Measurements from ENCODE around the gene RABAC1. TPM values are rescaled to one million over a fixed set of nuclear protein-coding genes. Genes with fewer than 3 reads are reported as not detected.

RABAC1 gene
- total RNA-seq, 1 experiment from 2014 or later, result 69.1 TPM

- H3K27ac ChIP-seq (ENCODE audit: low read length), result no peak overlapping the region
- ChIA-PET POLR2A (no interaction called here), CTCF (no interaction called here)
- no TSS peak for BruUV-seq (replicated peaks)
- no peaks in the 10 kb centered on the region for H3K9me3 ChIP-seq (ENCODE audit: control insufficient read depth, insufficient read depth, low read depth, low read length)
- TF ChIP-seq REST (IDR thresholded peaks at IDR 0.05; ENCODE audit: insufficient read depth in 1 of 2, low read depth in 2 of 2, low read length in 1 of 2) (no peak), TCF7L2 (IDR thresholded peaks at IDR 0.05; ENCODE audit: low read depth, low read length) (no peak), SIN3A (IDR thresholded peaks at IDR 0.05; ENCODE audit: borderline replicate concordance, insufficient read depth, low read depth, low read length) (no peak), CTCF (IDR thresholded peaks at IDR 0.05) (no peak), POLR2AphosphoS5 (IDR thresholded peaks at IDR 0.05; ENCODE audit: low read depth, low read length) (no peak)
- no peaks in the 10 kb centered on the region for H3K4me1 ChIP-seq (ENCODE audit: control insufficient read depth, insufficient read depth, low read length)
- in situ Hi-C loops (cut with HindIII; ENCODE audit: low pct_unique_long_range_greater_than_20kb, low sequenced_read_pairs) (no loop called here), intact Hi-C loops (cut with micrococcal nuclease; ENCODE audit: unreplicated experiment) (no loop called here)
- H3K36me3 ChIP-seq (ENCODE audit: control insufficient read depth, insufficient read depth, low read length), result no peaks in the 10 kb centered on the region
- no peak for ATAC-seq
- no peak overlapping the region for H3K4me3 ChIP-seq (ENCODE audit: low read depth in 2 of 2, low read length in 2 of 2)
- DNase-seq (ENCODE audit: low read depth, low spot score), result no peak
- H3K27me3 ChIP-seq (ENCODE audit: control insufficient read depth, insufficient read depth, low read length), result no peaks in the 10 kb centered on the region
Observed at GRCh38 chr19:41987141-41987860, 28.2 kb upstream of the RABAC1 start.

GRCh38 chr19:41984961-41985360, 25.8 kb upstream of the RABAC1 start:
- in situ Hi-C loops (cut with HindIII; ENCODE audit: low pct_unique_long_range_greater_than_20kb, low sequenced_read_pairs), result no loop called here
- no peak overlapping the region for H3K4me3 ChIP-seq (ENCODE audit: low read depth in 2 of 2, low read length in 2 of 2)

More at GRCh38 chr19:41984961-41985360, 25.8 kb upstream of the RABAC1 start:
- H3K27me3 ChIP-seq (ENCODE audit: control insufficient read depth, insufficient read depth, low read length), result no peaks in the 10 kb centered on the region
- CTCF ChIA-PET, result no interaction called here
- H3K4me1 ChIP-seq (ENCODE audit: control insufficient read depth, insufficient read depth, low read length), result no peaks in the 10 kb centered on the region
- no peak for TF ChIP-seq CTCF (IDR thresholded peaks at IDR 0.05)
- TF ChIP-seq TCF7L2 (IDR thresholded peaks at IDR 0.05; ENCODE audit: low read depth, low read length), result no peak
- TF ChIP-seq REST (IDR thresholded peaks at IDR 0.05; ENCODE audit: insufficient read depth in 1 of 2, low read depth in 2 of 2, low read length in 1 of 2), result no peak
- TF ChIP-seq SIN3A (IDR thresholded peaks at IDR 0.05; ENCODE audit: borderline replicate concordance, insufficient read depth, low read depth, low read length), result no peak
- TF ChIP-seq POLR2AphosphoS5 (IDR thresholded peaks at IDR 0.05; ENCODE audit: low read depth, low read length), result no peak
- DNase-seq (ENCODE audit: low read depth, low spot score) (no peak), ATAC-seq (no peak)
- H3K27ac ChIP-seq (ENCODE audit: low read length), result no peak overlapping the region
- BruUV-seq (replicated peaks), result no TSS peak
- intact Hi-C loops (cut with micrococcal nuclease; ENCODE audit: unreplicated experiment), result no loop called here
- no peaks in the 10 kb centered on the region for H3K9me3 ChIP-seq (ENCODE audit: control insufficient read depth, insufficient read depth, low read depth, low read length)
- H3K36me3 ChIP-seq (ENCODE audit: control insufficient read depth, insufficient read depth, low read length), result no peaks in the 10 kb centered on the region
- POLR2A ChIA-PET, result no interaction called here
